K562 (cell line): Measurements from ENCODE around the gene PMIS2. TPM values are rescaled to one million over a fixed set of nuclear protein-coding genes. Genes with fewer than 3 reads are reported as not detected.

Source experiments
- ATAC-seq: fragments of 200-7000 bp; cut with Tn5 transposase; 3 replicates; pipeline ENCODE4 v1.9.1; 2020; ENCODE audit warnings: moderate library complexity
- BruUV-seq: library from RNA; stranded (reverse); fragments of 400-500 nt; replicated peaks from 2 replicates; lab custom pipeline; 2021; lab: Mats Ljungman, UMichigan
- CTCF ChIA-PET: fragments of 300-600 bp; formaldehyde crosslinking; extraction: SDS; loops from one replicate; lab custom pipeline; 2021; ENCODE audit warnings: low intra/inter-chr PET ratio; lab: Yijun Ruan, JAX
- POLR2A ChIA-PET: fragments of 300-600, 350-650 bp; sonication (Branson Sonifier 250); formaldehyde crosslinking; extraction: SDS; loops from one replicate; lab custom pipeline; 2021; ENCODE audit warnings: antibody characterized with exemption, inconsistent platforms; lab: Yijun Ruan, JAX
- DNase-seq, 4 experiments: peaks; one replicate each; pipeline versions ENCODE4 v3.0.0 to v3.0.0-alpha.2; 2011 to 2018; ENCODE audit warnings: low spot score in 3 of 4, mixed read lengths in 3 of 4; ENCODE audit errors: extremely low read depth in 1 of 4
- FAIRE-seq: peaks from 2 replicates; lab custom pipeline; 2011; peaks lifted over from hg19 to GRCh38; lab: Jason Lieb, UNC
- H2AFZ ChIP-seq: 2 replicates; pipeline ENCODE4 v1.6.0; 2011; ENCODE audit warnings: low read depth, low read length, control low read depth, inconsistent platforms
- H3K27ac ChIP-seq: fragments of 200-600 bp; 3 replicates; pipeline ENCODE4 v1.8.0; 2011; ENCODE audit warnings: low read depth, mild to moderate bottlenecking, control low read depth, inconsistent platforms, low read length, moderate library complexity, mixed read lengths; ENCODE audit errors: extremely low read depth
- H3K27me3 ChIP-seq, 2 experiments: fragments of 300-600 bp in 1 of 2; 2 replicates in 1 of 2; 3 replicates in 1 of 2; pipeline versions ENCODE4 v1.6.0 to v1.8.0; 2011; ENCODE audit warnings: inconsistent platforms in 2 of 2, low read length in 2 of 2, mild to moderate bottlenecking in 1 of 2, mixed read lengths in 1 of 2, moderate library complexity in 1 of 2; ENCODE audit not compliant: control insufficient read depth in 2 of 2, insufficient read depth in 2 of 2
- H3K36me3 ChIP-seq: fragments of 300-600 bp; 3 replicates; pipeline ENCODE4 v1.8.0; 2011; ENCODE audit warnings: mild to moderate bottlenecking, low read length, inconsistent platforms; ENCODE audit not compliant: control insufficient read depth, insufficient read depth
- H3K4me1 ChIP-seq, 2 experiments: fragments of 200-600 bp in 1 of 2; replicated peaks in 1 of 2; 2 replicates in 1 of 2; 3 replicates in 1 of 2; pipeline versions ENCODE4 v1.5.1 to v1.8.0; 2011; ENCODE audit warnings: inconsistent platforms in 2 of 2, low read length in 2 of 2, mild to moderate bottlenecking in 1 of 2, mixed read lengths in 1 of 2, moderate library complexity in 1 of 2; ENCODE audit not compliant: control insufficient read depth in 2 of 2, insufficient read depth in 2 of 2
- H3K4me2 ChIP-seq: 2 replicates; pipeline ENCODE4 v1.6.1; 2011; ENCODE audit warnings: low read length, control low read depth, inconsistent platforms, mixed read lengths; ENCODE audit not compliant: insufficient read depth
- H3K4me3 ChIP-seq: fragments of 200-600 bp; sonication (generic), shearing (Covaris generic); 2 replicates; pipeline ENCODE4 v1.5.1; 2016; ENCODE audit warnings: control low read depth, inconsistent platforms
- H3K79me2 ChIP-seq: fragments of 200-600 bp; 3 replicates; pipeline ENCODE4 v1.8.0; 2011; ENCODE audit warnings: low read length, inconsistent platforms; ENCODE audit not compliant: control insufficient read depth, insufficient read depth
- H3K9ac ChIP-seq, 2 experiments: 2 replicates each; pipeline versions ENCODE4 v1.6.0 to v1.6.1; 2011; ENCODE audit warnings: low read depth in 2 of 2, low read length in 2 of 2, control low read depth in 1 of 2, inconsistent platforms in 1 of 2, mild to moderate bottlenecking in 1 of 2, mixed read lengths in 1 of 2; ENCODE audit not compliant: insufficient read depth in 1 of 2
- H3K9me1 ChIP-seq: one replicate; pipeline ENCODE4 v1.6.0; 2011; ENCODE audit warnings: inconsistent platforms, mild to moderate bottlenecking, low read length, moderate library complexity; ENCODE audit not compliant: control insufficient read depth, insufficient read depth
- H3K9me3 ChIP-seq: replicated peaks from 2 replicates; pipeline ENCODE4 v1.5.1; 2011; ENCODE audit warnings: low read depth, low read length, inconsistent platforms; ENCODE audit not compliant: control insufficient read depth, insufficient read depth
- H4K20me1 ChIP-seq: replicated peaks from 2 replicates; pipeline ENCODE4 v1.6.1; 2011; ENCODE audit warnings: low read length, inconsistent platforms, mixed read lengths; ENCODE audit not compliant: control insufficient read depth, insufficient read depth
- CHCHD3 ChIP-seq: fragments of 250-450 bp; sonication (Bioruptor Pico); IDR thresholded peaks from 2 replicates; pipeline ENCODE4 v2.1.2; 2022; ENCODE audit warnings: mild to moderate bottlenecking
- EZH2 ChIP-seq: IDR thresholded peaks from 2 replicates; pipeline ENCODE4 v1.6.1; 2012; ENCODE audit warnings: low read depth, mild to moderate bottlenecking, inconsistent platforms, low read length, borderline replicate concordance
- FOXJ3 ChIP-seq: sonication (generic); formaldehyde crosslinking; IDR thresholded peaks from 2 replicates; pipeline ENCODE4 v1.4.0; 2020; ENCODE audit warnings: mild to moderate bottlenecking, missing genetic modification reagents
- HDAC8 ChIP-seq: fragments of 450-650 bp; IDR thresholded peaks from 2 replicates; pipeline ENCODE4 v1.6.1; 2016; ENCODE audit warnings: mild to moderate bottlenecking, missing genetic modification characterization, moderate library complexity, missing compliant biosample characterization
- JUNB ChIP-seq: fragments of 450-650 bp; formaldehyde crosslinking; conservative IDR thresholded peaks from 2 replicates; pipeline ENCODE4 v1.4.0; 2020; ENCODE audit warnings: mild to moderate bottlenecking
- MAX ChIP-seq: sonication (generic); formaldehyde crosslinking; IDR thresholded peaks from 2 replicates; pipeline ENCODE4 v1.9.0; 2022; ENCODE audit warnings: mild to moderate bottlenecking, missing genetic modification reagents
- MTF1 ChIP-seq: fragments of 250-450 bp; sonication (Bioruptor Pico); IDR thresholded peaks from 2 replicates; pipeline ENCODE4 v1.9.0; 2021; ENCODE audit warnings: moderate library complexity, mild to moderate bottlenecking, inconsistent platforms, borderline replicate concordance
- MXD1 ChIP-seq: fragments of 250-450 bp; sonication (Bioruptor Pico); IDR thresholded peaks from 2 replicates; pipeline ENCODE4 v1.8.0; 2021; ENCODE audit warnings: borderline replicate concordance, mild to moderate bottlenecking, moderate library complexity; ENCODE audit not compliant: poor library complexity, severe bottlenecking
- MYC ChIP-seq, 2 experiments: fragments of 250-450 bp in 1 of 2; sonication (Bioruptor Pico) in 1 of 2; IDR thresholded peaks; 2 replicates each; pipeline versions ENCODE4 v1.5.1 to v1.6.1; 2012 to 2021; ENCODE audit warnings: low read depth in 2 of 2, borderline replicate concordance in 1 of 2, improper control_type of control experiment in 1 of 2, low read length in 1 of 2, mild to moderate bottlenecking in 1 of 2, moderate library complexity in 1 of 2
- NR1H2 ChIP-seq: sonication (generic); formaldehyde crosslinking; IDR thresholded peaks from 2 replicates; pipeline ENCODE4 v1.4.0; 2020; ENCODE audit warnings: mild to moderate bottlenecking, missing genetic modification reagents
- PCBP1 ChIP-seq: fragments of 200-400 bp; formaldehyde crosslinking; IDR thresholded peaks from 2 replicates; pipeline ENCODE4 v1.6.1; 2018; ENCODE audit warnings: mild to moderate bottlenecking, low read depth, low read length; ENCODE audit not compliant: poor library complexity, severe bottlenecking
- RBM25 ChIP-seq: fragments of 200-400 bp; formaldehyde crosslinking; IDR thresholded peaks from 2 replicates; pipeline ENCODE4 v1.6.1; 2018; ENCODE audit warnings: low read length, low read depth, moderate library complexity; ENCODE audit not compliant: severe bottlenecking
- TAF7 ChIP-seq: fragments of 450-650 bp; IDR thresholded peaks from 2 replicates; pipeline ENCODE4 v1.6.1; 2016; ENCODE audit warnings: missing genetic modification characterization, missing compliant biosample characterization
- ZBTB17 ChIP-seq: fragments of 450-650 bp; formaldehyde crosslinking; IDR thresholded peaks from 2 replicates; pipeline ENCODE4 v1.4.0; 2020; ENCODE audit warnings: mild to moderate bottlenecking
- ZNF121 ChIP-seq: sonication (generic); formaldehyde crosslinking; conservative IDR thresholded peaks from 2 replicates; pipeline ENCODE4 v1.8.0; 2022; ENCODE audit warnings: missing genetic modification reagents
- ZNF518B ChIP-seq: fragments of 250-450 bp; sonication (Bioruptor Pico); IDR thresholded peaks from 2 replicates; pipeline ENCODE4 v1.5.0; 2021; ENCODE audit warnings: mild to moderate bottlenecking, moderate library complexity
- ZSCAN32 ChIP-seq: fragments of 450-650 bp; formaldehyde crosslinking; IDR thresholded peaks from 2 replicates; pipeline ENCODE4 v1.4.0; 2020; ENCODE audit warnings: mild to moderate bottlenecking, moderate library complexity
- WGBS: fragments of 100-300 bp; shearing (Covaris generic); methylation state at CpG from one replicate; pipeline ENCODE4 v1.1.6; 2016; ENCODE audit warnings: low coverage, mixed read lengths; ENCODE audit not compliant: insufficient coverage; ENCODE audit errors: missing lambda C conversion rate; 5-methylcytosine and 5-hydroxymethylcytosine counted together
- in situ Hi-C: fragments of 300-500 bp; cut with MboI; formaldehyde crosslinking; loops from 4 replicates; pipeline ENCODE4 v1.15.0; 2018; ENCODE audit warnings: inconsistent platforms, mixed read lengths
- intact Hi-C: fragments of 100-400 bp; cut with micrococcal nuclease; formaldehyde crosslinking; loops from 2 replicates; pipeline ENCODE4 v1.14.2; 2022
- polyA plus RNA-seq, 8 experiments: library from polyadenylated mRNA; depleted of rRNA in 4 of 8; stranded (reverse) in 5 of 8; unstranded in 3 of 8; fragments of >200 nt; fragmentation: Nextera tagmentation in 2 of 8; fragmentation: Illumina TruSeq in 1 of 8; extraction: Ambion mirVana in 2 of 8; extraction: Trizol in 1 of 8; gene quantifications; 2 replicates each; pipeline versions ENCODE4 v1.2.1 to v1.2.3, GENCODE V29; 2011 to 2014; ENCODE audit warnings: inconsistent platforms in 1 of 8, missing spikeins in 1 of 8
- total RNA-seq, 7 experiments: library from RNA; depleted of rRNA in 6 of 7; stranded (reverse); fragments of >200 nt in 6 of 7; fragmentation: Illumina TruSeq in 2 of 7; extraction: Trizol in 2 of 7; gene quantifications; 2 replicates each; pipeline versions ENCODE4 v1.2.1 to v1.2.3, GENCODE V29; 2011 to 2021; ENCODE audit warnings: low replicate concordance in 1 of 7

Gene PMIS2
- total and polyA plus RNA-seq, 9 of the 15 experiments (the other 6 are each of a cell fraction or from before 2014, with no cell fraction given) = not detected

DNA sequence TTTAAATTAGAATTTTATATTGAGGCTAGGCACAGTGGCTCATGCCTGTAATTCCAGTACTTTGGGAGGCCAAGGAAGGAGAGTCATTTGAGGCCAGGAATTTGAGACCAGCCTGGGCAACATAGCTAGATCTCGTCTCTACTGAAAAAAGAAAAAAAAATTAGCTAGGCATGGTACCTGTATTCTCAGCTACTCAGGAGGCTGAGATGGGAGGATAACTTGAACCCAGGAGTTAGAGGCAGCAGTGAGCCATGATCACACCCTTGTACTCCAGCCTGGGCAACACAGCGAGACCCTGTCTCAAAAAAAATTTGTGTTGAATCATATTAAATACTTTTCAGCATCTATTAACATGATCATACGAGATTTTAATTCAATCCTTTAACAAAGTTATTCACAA is 4.9 kb downstream of the PMIS2 start:
- H3K4me1 ChIP-seq = peaks cover 0 to 4% of the 10 kb centered on the region in 2 experiments; a peak in 2 of 5 replicates
- H3K9me1 ChIP-seq = no peaks in the 10 kb centered on the region
- no peaks in the 10 kb centered on the region for H4K20me1 ChIP-seq
- no peak overlapping the region for H3K4me2 ChIP-seq
- no peak overlapping the region for H3K9ac ChIP-seq
- TF ChIP-seq ZBTB17 (CRISPR knock-in tag) = no peak
- peak; percentile 16 for TF ChIP-seq RBM25
- no peak for TF ChIP-seq NR1H2 (CRISPR knock-in tag)
- no peak for TF ChIP-seq EZH2
- TF ChIP-seq FOXJ3 (CRISPR knock-in tag) = no peak
- no peak for TF ChIP-seq ZSCAN32 (CRISPR knock-in tag)
- TF ChIP-seq HDAC8 (tag) = no peak
- no peak for TF ChIP-seq ZNF518B (CRISPR knock-in tag)
- no peak for TF ChIP-seq MTF1 (CRISPR knock-in tag)
- no peak for TF ChIP-seq PCBP1
- no peak for TF ChIP-seq JUNB (CRISPR knock-in tag)
- TF ChIP-seq TAF7 (tag) = no peak
- no peak for TF ChIP-seq MXD1
- TF ChIP-seq ZNF121 (CRISPR knock-in tag) = peak; percentile 75
- no peak for TF ChIP-seq MAX (CRISPR knock-in tag)
- TF ChIP-seq CHCHD3 (CRISPR knock-in tag) = no peak
- no peak for TF ChIP-seq MYC (IDR thresholded peaks at IDR 0.05; ENCODE audit: low read depth, low read length)
- no peak for TF ChIP-seq MYC (CRISPR knock-in tag; IDR thresholded peaks at IDR 0.05; ENCODE audit: borderline replicate concordance, low read depth)
- H3K79me2 ChIP-seq = no peaks in the 10 kb centered on the region
- in situ Hi-C loops = no loop called here
- H2AFZ ChIP-seq = no peak overlapping the region
- intact Hi-C loops = loop anchor here (5.0 kb wide), 1 partner anchor 34 kb away; no protein-coding TSS in a partner anchor
- ATAC-seq (no peak), DNase-seq (no peak), FAIRE-seq (no peak)
- no peak overlapping the region for H3K27ac ChIP-seq
- WGBS = 13% methylated on average over 3 of the region's 3 CpGs
- no peaks in the 10 kb centered on the region for H3K36me3 ChIP-seq
- ChIA-PET POLR2A (interaction anchor here (0.6 kb wide), 2 partner anchors 98 to 300 kb away, joined by 4 to 5 read pairs; no protein-coding TSS in a partner anchor), CTCF (no interaction called here)
- H3K27me3 ChIP-seq = peaks cover 0 to 6% of the 10 kb centered on the region in 2 experiments; a peak in 3 of 5 replicates
- no peaks in the 10 kb centered on the region for H3K9me3 ChIP-seq
- H3K4me3 ChIP-seq = no peak overlapping the region
- no TSS peak for BruUV-seq
